ENCODE results near the gene PIGH.

GRCh38 chr14:67573228-67574010 lies 26.6 kb downstream of the PIGH start:
- TF ChIP-seq CTCF (IDR thresholded peaks at IDR 0.05) (no peak), POLR2A (IDR thresholded peaks at IDR 0.05; ENCODE audit: low read length) (no peak), CBX8 (IDR thresholded peaks at IDR 0.05) (no peak), NFE2L2 (conservative IDR thresholded peaks at IDR 0.05; ENCODE audit: low read length) (no peak)
